Testis (tissue), 2 donors: ENCODE results near the gene VPS51.

ENCODE experiments used
- CTCF ChIP-seq, 3 experiments: fragments of 450-650 bp in 2 of 3; fragments of 200-600 bp in 1 of 3; sonication (generic) in 1 of 3; IDR thresholded peaks; one replicate each; pipeline ENCODE4 v1.5.1; 2016 to 2019; ENCODE audit warnings: antibody characterized with exemption in 3 of 3, mild to moderate bottlenecking in 2 of 3, moderate library complexity in 1 of 3
- POLR2A ChIP-seq: fragments of 450-650 bp; IDR thresholded peaks from one replicate; pipeline ENCODE4 v1.6.1; 2017; ENCODE audit warnings: antibody characterized with exemption, mild to moderate bottlenecking, moderate library complexity

- TF ChIP-seq CTCF (IDR thresholded peaks at IDR 0.05) (no peak), POLR2A (no peak)
Measured at GRCh38 chr11:65103476-65103875, 7.5 kb downstream of the VPS51 start.
